ENCODE measurements around the gene SLC2A10. TPM values are rescaled to one million over a fixed set of nuclear protein-coding genes. Genes with fewer than 3 reads are reported as not detected.

Gene SLC2A10
- total and polyA plus RNA-seq, 2 donors (not counting 3 experiments of a cell fraction or from before 2014, with no cell fraction given), result 11.2 to 13.6 TPM

DNA sequence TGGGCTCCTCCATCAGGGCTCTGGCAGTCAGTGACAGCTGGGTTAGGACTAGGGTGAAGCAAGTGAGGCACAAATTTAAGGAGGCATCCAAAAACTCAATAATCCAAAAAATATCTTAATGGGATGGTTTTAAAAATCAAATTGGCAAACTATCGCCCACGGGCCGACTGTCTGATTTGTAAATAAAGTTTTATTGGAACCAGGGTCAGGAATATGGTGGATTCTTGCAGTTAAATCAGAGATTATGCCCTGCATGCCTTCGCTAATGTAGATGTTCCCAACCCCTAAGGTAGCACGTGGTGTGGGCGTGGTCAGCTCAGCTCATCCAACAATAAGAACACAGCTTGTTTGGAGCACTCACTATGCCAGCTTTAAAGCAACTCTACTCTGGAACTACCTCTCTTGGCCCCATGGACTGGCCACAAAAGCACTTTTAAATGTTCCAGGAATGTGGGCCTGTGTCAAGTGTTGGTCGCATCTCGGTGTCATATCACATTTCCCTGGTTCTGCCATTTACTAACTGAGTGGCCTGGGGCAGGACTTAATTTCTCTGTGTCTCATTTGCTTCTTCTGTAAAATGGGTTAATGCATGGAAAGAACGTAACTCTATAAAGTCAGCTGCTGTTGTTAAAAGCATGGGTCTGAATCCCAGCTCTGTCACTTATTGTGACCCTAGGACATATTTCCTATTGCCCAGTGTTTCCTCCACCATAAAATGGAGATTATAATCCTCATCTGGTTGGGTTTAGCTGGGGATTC, 27.2 kb upstream of the SLC2A10 start:
- no TSS peak for BruUV-seq (replicated peaks)
- Histone ChIP-seq H3K79me2 (ENCODE audit: control insufficient read depth, insufficient read depth, low read length) (peaks cover 17% of the 10 kb centered on the region), H3K27ac (ENCODE audit: insufficient read depth, low read depth, low read length) (no peak overlapping the region), H3K27me3 (ENCODE audit: control insufficient read depth in 2 of 2, insufficient read depth in 2 of 2, low read length in 2 of 2) (no peaks in the 10 kb centered on the region), H3K9ac (replicated peaks; ENCODE audit: extremely low read depth, insufficient read depth, low read length) (no peak overlapping the region), H3K4me1 (ENCODE audit: control insufficient read depth, extremely low read depth, insufficient read depth, low read length) (peaks cover 4% of the 10 kb centered on the region), H4K20me1 (replicated peaks; ENCODE audit: control insufficient read depth, extremely low read depth, insufficient read depth, low read length) (no peaks in the 10 kb centered on the region), H3K36me3 (ENCODE audit: control insufficient read depth in 2 of 2, extremely low read depth in 1 of 2, insufficient read depth in 2 of 2, low read length in 2 of 2) (peaks cover 2 to 5% of the 10 kb centered on the region in 2 experiments), H3K4me2 (ENCODE audit: insufficient read depth, low read length) (no peak overlapping the region), H2AFZ (ENCODE audit: low read depth, low read length) (no peak overlapping the region), H3K4me3 (replicated peaks in 1 of 3; ENCODE audit: insufficient read depth in 1 of 3, low read depth in 1 of 3, low read length in 3 of 3) (no peak overlapping the region), H3K9me3 (replicated peaks; ENCODE audit: control insufficient read depth, insufficient read depth, low read length) (no peaks in the 10 kb centered on the region), H3K9me1 (replicated peaks; ENCODE audit: control insufficient read depth, extremely low read depth, insufficient read depth, low read length) (no peaks in the 10 kb centered on the region)
- intact Hi-C loops (cut with micrococcal nuclease) (no loop called here), dilution Hi-C loops (cut with MboI; ENCODE audit: extremely low pct_ligation_motif_present, low sequenced_read_pairs) (no loop called here)
- no peak for DNase-seq (ENCODE audit: low read depth, low spot score)
- FAIRE-seq, result no peak
- ChIA-PET POLR2A (no interaction called here), CTCF (interaction anchor here (1.2 to 6.0 kb wide), 5 partner anchors 10 to 169 kb away, joined by 3 to 49 read pairs (median 7); partner anchors contain the start of gene ZNF334)
- TF ChIP-seq POLR2A (IDR thresholded peaks at IDR 0.05; ENCODE audit: low read depth, low read length) (no peak), JUN (IDR thresholded peaks at IDR 0.05; ENCODE audit: borderline replicate concordance, insufficient read depth, insufficient read length, low read depth) (no peak)

DNA sequence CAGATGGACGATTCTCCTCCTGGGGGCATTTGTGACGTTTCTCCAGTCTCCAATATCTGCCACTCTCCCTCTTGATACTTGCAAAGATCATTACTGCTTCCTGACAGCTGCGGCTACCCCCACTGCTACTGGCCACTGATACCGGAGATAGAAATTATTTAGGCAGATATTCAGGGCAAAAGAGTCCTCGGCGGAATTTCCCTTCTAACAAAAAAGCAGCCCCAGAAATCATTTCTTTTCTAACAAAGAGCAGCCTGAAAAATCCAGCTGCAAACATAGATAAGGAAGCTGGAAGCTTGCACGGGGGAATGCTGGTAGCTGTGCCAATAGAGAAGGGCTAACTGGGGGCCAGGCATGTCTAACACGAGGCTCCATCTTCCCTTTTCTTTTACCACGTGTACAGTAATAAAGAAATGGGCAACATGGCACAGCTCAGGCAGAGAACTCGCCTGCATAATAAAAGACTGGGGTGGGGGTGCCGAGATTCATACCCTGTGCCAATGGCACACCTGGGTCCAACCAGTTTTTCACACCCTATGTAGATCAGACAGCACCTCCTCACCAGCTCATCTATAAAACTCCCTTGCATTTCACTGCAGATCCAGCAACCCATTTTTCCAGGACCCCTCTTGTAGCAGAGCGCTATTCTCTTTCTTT, 26.3 kb upstream of the SLC2A10 start:
- Histone ChIP-seq H3K36me3 (ENCODE audit: control insufficient read depth in 2 of 2, extremely low read depth in 1 of 2, insufficient read depth in 2 of 2, low read length in 2 of 2) (peaks cover 2 to 5% of the 10 kb centered on the region in 2 experiments), H4K20me1 (replicated peaks; ENCODE audit: control insufficient read depth, extremely low read depth, insufficient read depth, low read length) (peaks cover 2% of the 10 kb centered on the region), H3K4me1 (ENCODE audit: control insufficient read depth, extremely low read depth, insufficient read depth, low read length) (peaks cover 12% of the 10 kb centered on the region), H3K4me2 (ENCODE audit: insufficient read depth, low read length) (no peak overlapping the region), H2AFZ (ENCODE audit: low read depth, low read length) (no peak overlapping the region), H3K79me2 (ENCODE audit: control insufficient read depth, insufficient read depth, low read length) (peaks cover 26% of the 10 kb centered on the region), H3K9me1 (replicated peaks; ENCODE audit: control insufficient read depth, extremely low read depth, insufficient read depth, low read length) (no peaks in the 10 kb centered on the region), H3K9ac (replicated peaks; ENCODE audit: extremely low read depth, insufficient read depth, low read length) (no peak overlapping the region), H3K4me3 (replicated peaks in 1 of 3; ENCODE audit: insufficient read depth in 1 of 3, low read depth in 1 of 3, low read length in 3 of 3) (no peak overlapping the region), H3K9me3 (replicated peaks; ENCODE audit: control insufficient read depth, insufficient read depth, low read length) (no peaks in the 10 kb centered on the region), H3K27ac (ENCODE audit: insufficient read depth, low read depth, low read length) (no peak overlapping the region), H3K27me3 (ENCODE audit: control insufficient read depth in 2 of 2, insufficient read depth in 2 of 2, low read length in 2 of 2) (no peaks in the 10 kb centered on the region)
- TF ChIP-seq POLR2AphosphoS5 (IDR thresholded peaks at IDR 0.05; ENCODE audit: insufficient read depth, low read depth, low read length) (no peak), GATA2 (IDR thresholded peaks at IDR 0.05; ENCODE audit: insufficient read depth, insufficient read length, low read depth, low read length) (no peak), EZH2 (IDR thresholded peaks at IDR 0.05; ENCODE audit: borderline replicate concordance, low read depth, low read length, severe bottlenecking) (no peak), MYC (IDR thresholded peaks at IDR 0.05; ENCODE audit: low read depth, low read length) (no peak), POLR2A (IDR thresholded peaks at IDR 0.05; ENCODE audit: low read depth, low read length) (no peak), FOS (IDR thresholded peaks at IDR 0.05; ENCODE audit: borderline replicate concordance, insufficient read depth, low read length) (no peak), JUN (IDR thresholded peaks at IDR 0.05; ENCODE audit: borderline replicate concordance, insufficient read depth, insufficient read length, low read depth) (no peak)
- TF ChIP-seq, protein P1, sequence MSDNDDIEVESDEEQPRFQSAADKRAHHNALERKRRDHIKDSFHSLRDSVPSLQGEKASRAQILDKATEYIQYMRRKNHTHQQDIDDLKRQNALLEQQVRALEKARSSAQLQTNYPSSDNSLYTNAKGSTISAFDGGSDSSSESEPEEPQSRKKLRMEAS (IDR thresholded peaks at IDR 0.05; ENCODE audit: insufficient read depth, insufficient read length), result no peak
- TF ChIP-seq, protein P2, sequence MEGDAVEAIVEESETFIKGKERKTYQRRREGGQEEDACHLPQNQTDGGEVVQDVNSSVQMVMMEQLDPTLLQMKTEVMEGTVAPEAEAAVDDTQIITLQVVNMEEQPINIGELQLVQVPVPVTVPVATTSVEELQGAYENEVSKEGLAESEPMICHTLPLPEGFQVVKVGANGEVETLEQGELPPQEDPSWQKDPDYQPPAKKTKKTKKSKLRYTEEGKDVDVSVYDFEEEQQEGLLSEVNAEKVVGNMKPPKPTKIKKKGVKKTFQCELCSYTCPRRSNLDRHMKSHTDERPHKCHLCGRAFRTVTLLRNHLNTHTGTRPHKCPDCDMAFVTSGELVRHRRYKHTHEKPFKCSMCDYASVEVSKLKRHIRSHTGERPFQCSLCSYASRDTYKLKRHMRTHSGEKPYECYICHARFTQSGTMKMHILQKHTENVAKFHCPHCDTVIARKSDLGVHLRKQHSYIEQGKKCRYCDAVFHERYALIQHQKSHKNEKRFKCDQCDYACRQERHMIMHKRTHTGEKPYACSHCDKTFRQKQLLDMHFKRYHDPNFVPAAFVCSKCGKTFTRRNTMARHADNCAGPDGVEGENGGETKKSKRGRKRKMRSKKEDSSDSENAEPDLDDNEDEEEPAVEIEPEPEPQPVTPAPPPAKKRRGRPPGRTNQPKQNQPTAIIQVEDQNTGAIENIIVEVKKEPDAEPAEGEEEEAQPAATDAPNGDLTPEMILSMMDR (IDR thresholded peaks at IDR 0.05; ENCODE audit: extremely low read depth in 1 of 2, insufficient read depth in 1 of 2, low read depth in 1 of 2, low read length in 2 of 2), result no peak
- DNase-seq (ENCODE audit: low read depth, low spot score) (peak; percentile 58), FAIRE-seq (no peak)
- ChIA-PET POLR2A (no interaction called here), CTCF (interaction anchor here (1.0 to 6.0 kb wide), 7 partner anchors 9 to 170 kb away, joined by 3 to 49 read pairs (median 3); partner anchors contain the start of gene ZNF334)
- BruUV-seq (replicated peaks), result no TSS peak
- intact Hi-C loops (cut with micrococcal nuclease) (no loop called here), dilution Hi-C loops (cut with MboI; ENCODE audit: extremely low pct_ligation_motif_present, low sequenced_read_pairs) (no loop called here)

Measured in endothelial cell of umbilical vein (primary cell).